Smooth muscle cell (in vitro differentiated cells): ENCODE results near the gene SMIM36. TPM values are rescaled to one million over a fixed set of nuclear protein-coding genes. Genes with fewer than 3 reads are reported as not detected.

Experiments
- DNase-seq: peaks from one replicate; lab custom pipeline; 2025; ENCODE audit not compliant: unreplicated experiment; lab: John Stamatoyannopoulos, UW
- H2AFZ ChIP-seq: fragments of 200-600 bp; sonication (generic); 2 replicates; pipeline ENCODE4 v1.6.0; 2016; ENCODE audit warnings: antibody characterized with exemption, low read depth, mild to moderate bottlenecking
- H3F3A ChIP-seq: fragments of 200-600 bp; sonication (generic); 2 replicates; pipeline ENCODE4 v1.6.0; 2017; ENCODE audit warnings: antibody characterized with exemption, low read depth
- H3K27ac ChIP-seq: fragments of 200-600 bp; sonication (generic); 2 replicates; pipeline ENCODE4 v1.5.1; 2016; ENCODE audit warnings: low read depth, mild to moderate bottlenecking
- H3K27me3 ChIP-seq: fragments of 200-600 bp; sonication (generic); 2 replicates; pipeline ENCODE4 v1.6.1; 2016; ENCODE audit warnings: low read depth, mild to moderate bottlenecking
- H3K36me3 ChIP-seq: fragments of 200-600 bp; sonication (generic); 2 replicates; pipeline ENCODE4 v1.5.1; 2016; ENCODE audit warnings: low read depth
- H3K4me1 ChIP-seq: fragments of 200-600 bp; sonication (generic); 2 replicates; pipeline ENCODE4 v1.5.1; 2016; ENCODE audit warnings: low read depth
- H3K4me2 ChIP-seq: fragments of 200-600 bp; sonication (generic); 2 replicates; pipeline ENCODE4 v1.6.0; 2016; ENCODE audit warnings: mild to moderate bottlenecking
- H3K4me3 ChIP-seq: fragments of 200-600 bp; sonication (generic); 2 replicates; pipeline ENCODE4 v1.5.1; 2016; ENCODE audit warnings: mild to moderate bottlenecking
- H3K79me2 ChIP-seq: fragments of 200-600 bp; sonication (generic); 2 replicates; pipeline ENCODE4 v1.6.0; 2016; ENCODE audit warnings: low read depth, mild to moderate bottlenecking
- H3K9ac ChIP-seq: fragments of 200-600 bp; sonication (generic); 2 replicates; pipeline ENCODE4 v1.6.0; 2016; ENCODE audit warnings: low read depth
- H3K9me3 ChIP-seq: fragments of 200-600 bp; sonication (generic); replicated peaks from 2 replicates; pipeline ENCODE4 v1.5.1; 2016; ENCODE audit warnings: low read depth
- H4K20me1 ChIP-seq: fragments of 200-600 bp; sonication (generic); 2 replicates; pipeline ENCODE4 v1.6.0; 2016; ENCODE audit warnings: low read depth
- CTCF ChIP-seq: fragments of 200-600 bp; sonication (generic); IDR thresholded peaks from 2 replicates; pipeline ENCODE4 v1.5.1; 2017; ENCODE audit warnings: borderline replicate concordance, mild to moderate bottlenecking, antibody characterized with exemption; ENCODE audit not compliant: insufficient read depth, poor library complexity, severe bottlenecking
- WGBS: methylation state at CpG from one replicate; pipeline ENCODE4 v1.1.7; 2016; ENCODE audit warnings: low lambda C conversion rate; 5-methylcytosine and 5-hydroxymethylcytosine counted together
- polyA plus RNA-seq: library from polyadenylated mRNA; unstranded; fragments of >200 nt; fragmentation: Nextera tagmentation; extraction: Ambion mirVana; gene quantifications from 2 replicates; pipeline ENCODE4 v1.2.1, GENCODE V29; 2016
- total RNA-seq: library from RNA; depleted of rRNA; stranded (reverse); fragments of >200 nt; gene quantifications from 2 replicates; pipeline ENCODE4 v1.2.3, GENCODE V29; 2014

The SMIM36 gene
- total and polyA plus RNA-seq, 2 experiments from 2014 or later = not detected

GRCh38 chr17:55482591-55483389, 28.5 kb downstream of the SMIM36 start:
- Histone ChIP-seq H3K27me3 (no peaks in the 10 kb centered on the region), H3K4me2 (no peak overlapping the region), H3K4me1 (no peaks in the 10 kb centered on the region), H3F3A (no peaks in the 10 kb centered on the region), H3K27ac (no peak overlapping the region), H3K79me2 (no peaks in the 10 kb centered on the region), H3K9ac (no peak overlapping the region), H2AFZ (no peak overlapping the region), H3K36me3 (no peaks in the 10 kb centered on the region), H3K9me3 (no peaks in the 10 kb centered on the region), H3K4me3 (no peak overlapping the region), H4K20me1 (no peaks in the 10 kb centered on the region)
- no peak for TF ChIP-seq CTCF
- no peak for DNase-seq
- WGBS = 90% methylated on average over 3 of the region's 3 CpGs

- DNase-seq = no peak
- Histone ChIP-seq H3K79me2 (no peaks in the 10 kb centered on the region), H4K20me1 (no peaks in the 10 kb centered on the region), H3K27ac (no peak overlapping the region), H3K36me3 (no peaks in the 10 kb centered on the region), H3K9ac (no peak overlapping the region), H3F3A (no peaks in the 10 kb centered on the region), H3K4me3 (no peak overlapping the region), H3K9me3 (no peaks in the 10 kb centered on the region), H3K4me2 (no peak overlapping the region), H3K27me3 (no peaks in the 10 kb centered on the region), H3K4me1 (no peaks in the 10 kb centered on the region), H2AFZ (no peak overlapping the region)
- TF ChIP-seq CTCF = no peak
Measured at GRCh38 chr17:55480631-55481315, 30.5 kb downstream of the SMIM36 start.

- no peaks in the 10 kb centered on the region for H3K27me3 ChIP-seq
- H4K20me1 ChIP-seq = no peaks in the 10 kb centered on the region
- no peak for DNase-seq
- no peak overlapping the region for H3K4me2 ChIP-seq
- no peaks in the 10 kb centered on the region for H3K9me3 ChIP-seq
- no peak overlapping the region for H2AFZ ChIP-seq
- no peaks in the 10 kb centered on the region for H3K79me2 ChIP-seq
- no peak overlapping the region for H3K9ac ChIP-seq
- no peak for TF ChIP-seq CTCF
- 98% methylated on average over 2 of the region's 2 CpGs for WGBS
- no peaks in the 10 kb centered on the region for H3K4me1 ChIP-seq
- no peak overlapping the region for H3K27ac ChIP-seq
- no peak overlapping the region for H3K4me3 ChIP-seq
- no peaks in the 10 kb centered on the region for H3F3A ChIP-seq
- no peaks in the 10 kb centered on the region for H3K36me3 ChIP-seq
Measured at GRCh38 chr17:55479903-55480302, 31.3 kb downstream of the SMIM36 start.

- TF ChIP-seq CTCF = no peak
- Histone ChIP-seq H3K9me3 (no peaks in the 10 kb centered on the region), H3K9ac (no peak overlapping the region), H3K27me3 (no peaks in the 10 kb centered on the region), H3K36me3 (no peaks in the 10 kb centered on the region), H4K20me1 (no peaks in the 10 kb centered on the region), H3K27ac (no peak overlapping the region), H3K4me1 (no peaks in the 10 kb centered on the region), H3F3A (no peaks in the 10 kb centered on the region), H3K79me2 (no peaks in the 10 kb centered on the region), H3K4me3 (no peak overlapping the region), H2AFZ (no peak overlapping the region), H3K4me2 (no peak overlapping the region)
- 72% methylated on average over 3 of the region's 3 CpGs for WGBS
- no peak for DNase-seq
Measured at GRCh38 chr17:55478971-55479370, 32.3 kb downstream of the SMIM36 start.
